HEK293 (cell line): ENCODE measurements around the gene ATP6V1G1.

Experiments used
- CTCF ChIP-seq: fragments of 450-650 bp; formaldehyde crosslinking; IDR thresholded peaks from 2 replicates; pipeline ENCODE4 v1.5.1; 2016; ENCODE audit warnings: missing biosample characterization, missing genetic modification characterization
- REST ChIP-seq: fragments of 450-650 bp; formaldehyde crosslinking; IDR thresholded peaks from 2 replicates; pipeline ENCODE4 v1.5.1; 2016; ENCODE audit warnings: missing biosample characterization, missing genetic modification characterization
- YY1 ChIP-seq: fragments of 450-650 bp; formaldehyde crosslinking; IDR thresholded peaks from 2 replicates; pipeline ENCODE4 v1.5.1; 2018; ENCODE audit warnings: missing biosample characterization, missing genetic modification characterization
- ZNF214 ChIP-seq: fragments of 450-650 bp; formaldehyde crosslinking; IDR thresholded peaks from 2 replicates; pipeline ENCODE4 v1.5.1; 2017; ENCODE audit warnings: missing biosample characterization, mild to moderate bottlenecking, missing genetic modification characterization, borderline replicate concordance
- ZNF416 ChIP-seq: fragments of 450-650 bp; formaldehyde crosslinking; IDR thresholded peaks from 2 replicates; pipeline ENCODE4 v1.5.1; 2016; ENCODE audit warnings: missing biosample characterization, missing genetic modification characterization

- TF ChIP-seq ZNF214 (tag by site-specific recombination): no peak
- TF ChIP-seq CTCF: no peak
- TF ChIP-seq REST: no peak
- TF ChIP-seq YY1 (tag by site-specific recombination): no peak
- no peak for TF ChIP-seq ZNF416 (tag by site-specific recombination)
These were observed 27.6 kb upstream of the ATP6V1G1 start for GRCh38 chr9:114559830-114560513.
